Measurements from ENCODE around the gene ZNF670.
A peak's percentile ranks its signal among the peaks of the same experiment; 100 is the strongest.

GRCh38 chr1:247078258-247079140 lies at the start of gene ZNF670:
- peak in 1 of 4 experiments; percentile 6 for TF ChIP-seq CTCF (IDR thresholded peaks at IDR 0.05)
- peak; percentile 69 to 76 for TF ChIP-seq POLR2A (IDR thresholded peaks at IDR 0.05)

Measured in uterus (tissue), 2 donors.